ENCODE results near the gene TPCN2.
"Not testable (repeated sequence)": the region's sequence is repeated elsewhere in the genome, so short reads cannot be mapped to it uniquely, and the experiment has no call there.

TPCN2 gene

GRCh38 chr11:69048694-69049489, at the start of gene TPCN2:
TSS of gene TPCN2 (plus strand) at chr11:69048932. CDS start at chr11:69048998, 66 bp downstream.
- peak; percentile 42 to 96 (median 84) for DNase-seq

- no peak for DNase-seq
Measured at GRCh38 chr11:68999093-68999747, 49.5 kb upstream of the TPCN2 start.

GRCh38 chr11:68999748-69000355, 48.9 kb upstream of the TPCN2 start:
- not testable (repeated sequence) for DNase-seq

GRCh38 chr11:69000391-69000790, 48.3 kb upstream of the TPCN2 start:
- DNase-seq = no peak

- DNase-seq = peak in 1 of 14 donors; percentile 21
Measured at GRCh38 chr11:69000831-69001242, 47.9 kb upstream of the TPCN2 start.

- DNase-seq = no peak
Measured at GRCh38 chr11:69001243-69002081, 47.3 kb upstream of the TPCN2 start.

- DNase-seq = no peak
Measured at GRCh38 chr11:69002110-69002569, 46.6 kb upstream of the TPCN2 start.

- DNase-seq = no peak
Measured at GRCh38 chr11:69002570-69003231, 46.0 kb upstream of the TPCN2 start.

- DNase-seq = no peak
Measured at GRCh38 chr11:69003301-69003865, 45.3 kb upstream of the TPCN2 start.

GRCh38 chr11:69003866-69004367, 44.8 kb upstream of the TPCN2 start:
- DNase-seq = no peak

- DNase-seq = no peak
Measured at GRCh38 chr11:69004411-69005182, 44.1 kb upstream of the TPCN2 start.

- DNase-seq = no peak
Measured at GRCh38 chr11:69005183-69005630, 43.5 kb upstream of the TPCN2 start.

GRCh38 chr11:69005631-69006368, 42.9 kb upstream of the TPCN2 start:
- DNase-seq = no peak

GRCh38 chr11:69006816-69007215, 41.9 kb upstream of the TPCN2 start:
- DNase-seq = no peak

GRCh38 chr11:69007975-69008381, 40.8 kb upstream of the TPCN2 start:
- DNase-seq = no peak

- DNase-seq = no peak
Measured at GRCh38 chr11:69008737-69009440, 39.8 kb upstream of the TPCN2 start.

- no peak for DNase-seq
Measured at GRCh38 chr11:69009441-69010211, 39.1 kb upstream of the TPCN2 start.

- peak in 1 of 14 donors; percentile 36 for DNase-seq
Measured at GRCh38 chr11:69010361-69010891, 38.3 kb upstream of the TPCN2 start.

Data from C1 segment of cervical spinal cord (tissue), 14 donors.